DOHH2 (cell line): ENCODE data around the gene MACF1.
"Not testable (repeated sequence)": the region's sequence is repeated elsewhere in the genome, so short reads cannot be mapped to it uniquely, and the experiment has no call there.

Source experiments
- EZH2phosphoT487 ChIP-seq: fragments of 200-600 bp; sonication (generic); IDR thresholded peaks from 2 replicates; pipeline ENCODE4 v1.6.1; 2017; ENCODE audit warnings: borderline replicate concordance, mild to moderate bottlenecking, antibody characterized with exemption, low read length, moderate library complexity, mixed read lengths
- TF ChIP-seq, protein P1 (sequence below): fragments of 200-600 bp; sonication (generic); IDR thresholded peaks from one replicate; pipeline ENCODE4 v1.5.1; 2014; ENCODE audit warnings: antibody characterized with exemption, mild to moderate bottlenecking, low read depth, low read length; ENCODE audit not compliant: poor library complexity, severe bottlenecking

DNA sequence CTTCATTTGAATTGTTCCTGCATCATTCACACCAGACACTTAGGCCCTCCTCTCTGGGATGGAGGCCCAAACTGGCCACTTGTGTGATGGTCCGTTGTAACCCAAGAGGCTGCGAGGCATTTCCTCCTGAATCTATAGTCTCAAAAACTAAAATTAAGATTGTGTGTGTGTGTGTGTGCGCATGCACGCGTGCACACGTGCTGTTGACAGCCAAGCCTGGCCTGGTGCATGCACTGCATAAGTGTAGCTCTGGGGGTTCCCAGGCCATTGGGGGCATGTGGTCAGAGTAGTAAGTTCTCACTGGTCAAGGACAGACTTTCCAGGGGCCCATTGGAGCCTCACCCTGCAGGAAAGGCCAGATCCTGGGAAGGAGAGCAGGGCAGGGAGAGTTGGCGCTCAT is 313.4 kb downstream of the MACF1 start:
- TF ChIP-seq, protein P1, sequence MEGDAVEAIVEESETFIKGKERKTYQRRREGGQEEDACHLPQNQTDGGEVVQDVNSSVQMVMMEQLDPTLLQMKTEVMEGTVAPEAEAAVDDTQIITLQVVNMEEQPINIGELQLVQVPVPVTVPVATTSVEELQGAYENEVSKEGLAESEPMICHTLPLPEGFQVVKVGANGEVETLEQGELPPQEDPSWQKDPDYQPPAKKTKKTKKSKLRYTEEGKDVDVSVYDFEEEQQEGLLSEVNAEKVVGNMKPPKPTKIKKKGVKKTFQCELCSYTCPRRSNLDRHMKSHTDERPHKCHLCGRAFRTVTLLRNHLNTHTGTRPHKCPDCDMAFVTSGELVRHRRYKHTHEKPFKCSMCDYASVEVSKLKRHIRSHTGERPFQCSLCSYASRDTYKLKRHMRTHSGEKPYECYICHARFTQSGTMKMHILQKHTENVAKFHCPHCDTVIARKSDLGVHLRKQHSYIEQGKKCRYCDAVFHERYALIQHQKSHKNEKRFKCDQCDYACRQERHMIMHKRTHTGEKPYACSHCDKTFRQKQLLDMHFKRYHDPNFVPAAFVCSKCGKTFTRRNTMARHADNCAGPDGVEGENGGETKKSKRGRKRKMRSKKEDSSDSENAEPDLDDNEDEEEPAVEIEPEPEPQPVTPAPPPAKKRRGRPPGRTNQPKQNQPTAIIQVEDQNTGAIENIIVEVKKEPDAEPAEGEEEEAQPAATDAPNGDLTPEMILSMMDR = not testable (repeated sequence)
- TF ChIP-seq EZH2phosphoT487 = not testable (repeated sequence)
